ENCODE measurements around the gene ADAMTS9.

ADAMTS9 gene

DNA sequence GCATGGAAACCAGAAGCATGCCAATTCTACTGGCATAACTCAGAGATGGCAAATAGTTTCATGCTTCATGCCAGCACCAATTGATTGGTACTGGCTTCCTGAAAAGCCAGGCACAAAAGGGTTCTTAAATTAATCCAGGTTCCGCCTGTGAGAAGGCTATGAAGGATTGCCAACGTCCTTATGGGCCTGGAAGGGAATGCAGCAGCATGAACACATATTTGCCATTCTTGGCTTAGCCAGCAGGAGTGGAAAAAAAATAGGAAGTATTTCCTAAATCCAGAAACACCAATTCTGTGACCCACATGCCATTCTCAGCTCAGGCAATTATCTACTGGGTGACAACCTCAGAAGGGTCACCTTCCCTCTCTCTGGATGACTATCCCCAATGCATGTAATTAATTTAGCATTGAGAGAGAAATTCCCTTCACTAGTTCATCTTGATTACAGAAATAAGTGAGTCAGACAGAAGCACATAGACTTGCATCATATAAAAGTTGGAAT, 36.0 kb downstream of the ADAMTS9 start:
- DNase-seq (ENCODE audit: low read depth in 3 of 3), result no peak

DNA sequence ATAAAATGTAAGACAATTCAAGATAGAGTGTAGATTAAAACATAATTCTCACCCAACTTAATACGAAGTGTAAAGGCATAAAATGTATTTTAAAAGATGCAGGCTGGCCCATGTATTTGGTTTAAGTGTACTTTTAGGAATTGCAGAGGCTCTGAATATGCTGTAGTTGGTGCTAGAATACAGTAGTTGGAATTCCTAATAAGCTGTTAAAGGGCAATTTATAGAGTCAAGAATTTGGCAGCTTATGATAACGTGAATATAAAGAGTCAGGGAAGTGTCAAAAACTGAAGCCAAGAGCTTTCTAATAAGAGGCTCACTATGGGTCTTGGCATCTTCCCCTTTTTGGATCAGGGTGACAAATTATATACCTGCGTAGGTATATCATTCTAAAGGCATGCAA, 36.5 kb downstream of the ADAMTS9 start:
- DNase-seq (ENCODE audit: low read depth in 3 of 3), result no peak

- DNase-seq (ENCODE audit: low read depth in 3 of 3), result no peak
Observed at GRCh38 chr3:64650715-64651114, 37.1 kb downstream of the ADAMTS9 start.

DNA sequence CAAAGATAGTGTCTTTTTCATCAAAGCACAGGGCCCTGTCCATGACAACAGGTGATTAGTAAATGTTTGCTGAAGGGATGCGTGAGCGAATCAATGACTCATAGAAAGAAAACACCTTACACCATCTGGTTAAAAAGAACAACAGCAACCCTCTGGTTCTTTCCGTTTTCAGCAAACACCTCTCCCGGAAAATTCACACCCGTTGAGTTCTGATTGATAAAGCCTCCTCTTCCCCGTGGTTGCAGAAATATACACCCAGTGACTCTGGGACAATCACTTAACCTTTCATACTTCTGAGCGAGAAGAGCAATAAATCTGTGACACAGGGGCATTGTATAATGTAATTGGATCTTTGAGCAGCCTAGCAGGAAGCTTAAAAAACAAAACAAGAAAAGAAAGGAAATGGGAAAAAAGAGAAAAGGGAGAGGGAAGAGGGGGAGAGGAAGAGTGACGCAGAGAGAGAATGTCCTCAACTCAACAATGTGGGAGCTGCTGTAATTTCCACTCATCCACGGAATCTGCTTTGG, 37.6 kb downstream of the ADAMTS9 start:
- no peak for DNase-seq (ENCODE audit: low read depth in 3 of 3)

GRCh38 chr3:64648927-64649906, 38.6 kb downstream of the ADAMTS9 start:
- no peak for DNase-seq (ENCODE audit: low read depth in 3 of 3)

GRCh38 chr3:64647825-64648224, 40.0 kb downstream of the ADAMTS9 start:
- no peak for DNase-seq (ENCODE audit: low read depth in 3 of 3)

GRCh38 chr3:64645243-64645642, 42.6 kb downstream of the ADAMTS9 start:
- DNase-seq (ENCODE audit: low read depth in 3 of 3), result no peak

- no peak for DNase-seq (ENCODE audit: low read depth in 3 of 3)
Observed at GRCh38 chr3:64644483-64644882, 43.3 kb downstream of the ADAMTS9 start.

GRCh38 chr3:64642327-64643151, 45.3 kb downstream of the ADAMTS9 start:
- no peak for DNase-seq (ENCODE audit: low read depth in 3 of 3)

GRCh38 chr3:64638981-64639481, 48.8 kb downstream of the ADAMTS9 start:
- DNase-seq (ENCODE audit: low read depth in 3 of 3), result no peak

DNA sequence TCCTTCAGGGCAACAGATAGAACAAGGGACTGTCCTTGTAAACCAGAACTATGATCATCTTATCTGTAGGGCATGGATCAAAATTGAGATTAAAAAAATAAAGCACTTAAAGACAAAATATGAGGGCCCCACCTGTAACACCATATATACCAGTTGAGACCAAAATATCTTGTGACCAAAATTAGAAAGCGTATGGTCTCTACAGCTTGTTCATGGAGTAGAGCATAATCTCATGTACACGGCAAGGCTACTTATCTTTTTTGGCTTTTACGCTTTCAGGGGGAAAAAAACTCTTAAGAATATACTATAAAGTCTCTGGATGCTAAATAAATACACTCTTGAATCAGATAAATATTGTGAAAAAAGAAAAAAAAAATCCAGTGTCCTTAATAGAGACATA, 49.3 kb downstream of the ADAMTS9 start:
- DNase-seq (ENCODE audit: low read depth in 3 of 3), result no peak

DNA sequence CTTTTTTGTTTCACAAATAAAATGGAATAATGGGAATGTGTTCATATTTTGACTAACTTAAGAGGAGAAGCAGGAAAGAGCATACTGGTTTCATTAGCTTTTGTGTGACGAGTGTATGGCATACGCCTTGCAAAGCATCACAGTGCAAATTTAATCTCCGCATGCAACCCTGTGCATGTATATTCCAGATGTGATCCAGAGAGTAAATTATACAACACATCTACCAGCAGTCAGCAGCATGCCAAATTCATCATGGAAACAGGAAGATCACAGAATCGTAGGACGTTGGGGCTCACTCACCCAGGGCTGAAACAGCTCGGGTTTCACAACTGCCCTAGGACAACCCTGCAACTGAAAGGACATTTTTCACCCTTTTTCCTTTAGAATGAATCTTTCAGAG, 53.4 kb downstream of the ADAMTS9 start:
- DNase-seq (ENCODE audit: low read depth in 3 of 3), result no peak

GRCh38 chr3:64631951-64632350, 55.8 kb downstream of the ADAMTS9 start:
- DNase-seq (ENCODE audit: low read depth in 3 of 3), result no peak

- no peak for DNase-seq (ENCODE audit: low read depth in 3 of 3)
Observed at GRCh38 chr3:64627471-64628321, 60.1 kb downstream of the ADAMTS9 start.

DNA sequence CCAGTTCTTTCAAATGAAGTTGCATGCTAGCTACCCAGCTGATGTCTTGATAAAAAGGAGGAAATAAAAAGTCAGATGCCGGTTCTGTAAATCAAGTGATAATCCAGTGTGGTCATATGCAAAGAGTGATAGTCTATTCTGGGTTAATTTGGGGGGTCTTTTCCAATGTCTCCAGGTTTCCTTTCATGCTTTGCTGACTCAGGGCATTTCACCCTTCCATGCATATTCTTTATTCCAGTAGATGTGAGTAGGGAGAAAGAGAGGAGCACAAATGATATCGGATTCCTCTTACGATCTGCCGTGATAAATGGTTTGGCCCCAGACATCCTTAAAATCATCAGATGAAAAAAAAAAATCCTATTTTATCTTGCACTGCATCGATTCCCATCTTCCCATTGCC, 60.8 kb downstream of the ADAMTS9 start:
- DNase-seq (ENCODE audit: low read depth in 3 of 3), result no peak

DNA sequence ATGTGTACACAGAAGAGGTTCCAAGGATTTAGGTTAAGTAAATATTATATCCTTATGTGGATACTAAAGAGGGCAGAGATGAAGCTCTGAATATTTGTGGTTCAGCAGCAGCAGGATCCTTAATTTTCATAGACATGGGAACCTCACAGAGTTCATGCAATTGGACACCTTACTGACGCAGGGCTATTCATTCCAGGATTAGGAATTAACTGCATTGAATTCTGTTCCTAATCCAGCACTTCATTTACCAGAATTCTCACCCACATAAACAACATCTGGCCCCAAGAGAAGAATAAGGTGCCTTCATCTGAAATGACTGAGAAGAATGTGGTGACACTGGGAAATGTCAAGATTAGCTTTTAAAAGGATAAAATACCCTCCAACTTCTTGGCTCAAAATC, 62.4 kb downstream of the ADAMTS9 start:
- DNase-seq (ENCODE audit: low read depth in 3 of 3), result no peak

GRCh38 chr3:64623125-64623524, 64.7 kb downstream of the ADAMTS9 start:
- no peak for DNase-seq (ENCODE audit: low read depth in 3 of 3)

- DNase-seq (ENCODE audit: low read depth in 3 of 3), result no peak
Observed at GRCh38 chr3:64621726-64622395, 65.9 kb downstream of the ADAMTS9 start.

DNA sequence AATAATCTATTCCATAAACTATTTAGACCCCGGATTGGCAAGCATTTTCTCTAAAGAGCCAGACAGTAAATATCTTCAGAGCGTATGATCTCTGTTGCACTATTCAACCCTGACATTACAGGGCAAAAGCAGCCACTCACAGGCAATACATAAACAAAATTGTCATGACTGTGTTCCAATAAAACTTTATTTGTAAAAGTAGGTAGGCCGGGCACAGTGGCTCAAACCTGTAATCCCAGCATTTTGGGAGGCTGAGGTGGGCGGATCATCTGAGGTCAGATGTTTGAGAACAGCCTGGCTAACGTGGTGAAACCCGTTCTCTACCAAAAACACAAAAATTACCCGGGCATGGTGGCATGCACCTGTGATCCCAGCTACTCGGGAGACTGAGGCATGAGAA, 66.5 kb downstream of the ADAMTS9 start:
- DNase-seq (ENCODE audit: low read depth in 3 of 3), result no peak

GRCh38 chr3:64620020-64620419, 67.8 kb downstream of the ADAMTS9 start:
- no peak for DNase-seq (ENCODE audit: low read depth in 3 of 3)

- DNase-seq (ENCODE audit: low read depth in 3 of 3), result no peak
Observed at GRCh38 chr3:64619216-64619615, 68.6 kb downstream of the ADAMTS9 start.
